ENCODE data around the gene SLC2A6. TPM values are rescaled to one million over a fixed set of nuclear protein-coding genes. Genes with fewer than 3 reads are reported as not detected.

Gene SLC2A6
- polyA plus RNA-seq, 6 donors from 2014 or later: 25.6 to 49.3 (median 31.0) TPM

GRCh38 chr9:133489253-133490190 lies 10.6 kb upstream of the SLC2A6 start:
- Mint-ChIP-seq H3K4me3 (no peak overlapping the region), H3K27ac (no peak overlapping the region), H3K27me3 (peaks cover 14 to 21% (median 16%) of the 10 kb centered on the region in 3 donors), H3K4me1 (peaks cover 0 to 8% (median 5%) of the 10 kb centered on the region in 3 donors), H3K36me3 (no peaks in the 10 kb centered on the region), H3K9me3 (no peaks in the 10 kb centered on the region)
- no peak for ATAC-seq (ENCODE audit: low read depth in 2 of 2)
- no peak for DNase-seq

DNA sequence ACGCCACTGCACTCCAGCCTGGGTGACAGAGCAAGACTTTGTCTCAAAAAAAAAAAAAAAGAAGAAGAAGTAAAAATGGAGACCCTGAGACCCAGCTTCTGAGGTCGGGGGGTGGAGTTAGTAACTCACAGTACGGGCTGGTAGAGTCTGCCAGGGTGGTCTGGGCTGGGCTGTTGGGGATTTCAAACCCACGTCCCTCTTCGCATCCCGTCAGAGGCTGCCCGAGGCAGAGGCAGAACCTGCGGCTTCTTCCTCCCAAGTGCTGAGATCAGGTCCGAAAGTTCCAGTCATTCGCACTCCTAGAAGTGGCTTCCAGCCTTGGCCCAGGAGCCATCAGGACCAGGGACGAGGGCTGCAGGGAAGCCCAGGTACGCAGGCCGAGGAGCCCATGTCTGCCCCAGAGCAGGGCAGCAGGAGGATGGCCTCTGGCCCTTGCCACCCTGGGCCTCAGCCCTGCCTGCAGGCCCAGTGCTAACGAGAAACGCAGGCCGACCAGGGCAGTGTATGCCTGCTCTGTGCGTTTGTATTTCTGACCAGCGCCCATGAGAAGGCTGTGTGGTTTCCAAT lies 9.9 kb upstream of the SLC2A6 start:
- H3K4me1 Mint-ChIP-seq: peaks cover 0 to 8% (median 5%) of the 10 kb centered on the region in 3 donors
- H3K9me3 Mint-ChIP-seq: no peaks in the 10 kb centered on the region
- no peak overlapping the region for H3K4me3 Mint-ChIP-seq
- peaks cover 14 to 21% (median 16%) of the 10 kb centered on the region in 3 donors for H3K27me3 Mint-ChIP-seq
- DNase-seq (no peak), ATAC-seq (ENCODE audit: low read depth in 2 of 2) (no peak)
- no peak overlapping the region for H3K27ac Mint-ChIP-seq
- H3K36me3 Mint-ChIP-seq: no peaks in the 10 kb centered on the region

DNA sequence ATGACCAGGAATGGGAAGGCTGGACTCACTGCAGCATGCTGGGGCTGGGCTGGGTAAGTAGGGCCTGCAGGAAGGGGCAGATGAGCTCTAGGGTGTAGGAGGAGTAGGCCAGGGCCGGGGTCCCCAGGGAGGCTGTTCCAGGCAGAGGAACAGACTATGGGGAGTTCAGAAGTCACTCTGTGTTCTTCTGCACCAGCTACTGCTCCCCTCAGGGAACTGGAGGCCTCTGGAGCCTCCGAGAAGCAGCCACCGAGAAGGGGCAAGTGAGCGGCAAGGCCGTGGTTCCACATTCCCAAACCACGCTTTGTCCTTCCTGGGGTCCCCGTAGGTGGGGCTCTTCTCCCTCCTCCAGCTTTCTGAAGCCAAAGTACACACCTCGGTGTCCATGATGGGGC lies 8.4 kb upstream of the SLC2A6 start:
- peaks cover 0 to 8% (median 5%) of the 10 kb centered on the region in 3 donors for H3K4me1 Mint-ChIP-seq
- H3K27ac Mint-ChIP-seq: no peak overlapping the region
- DNase-seq: no peak
- no peaks in the 10 kb centered on the region for H3K36me3 Mint-ChIP-seq
- H3K27me3 Mint-ChIP-seq: peaks cover 12 to 21% (median 14%) of the 10 kb centered on the region in 3 donors
- no peak overlapping the region for H3K4me3 Mint-ChIP-seq
- no peak for ATAC-seq (ENCODE audit: low read depth in 2 of 2)
- no peaks in the 10 kb centered on the region for H3K9me3 Mint-ChIP-seq

GRCh38 chr9:133485531-133486260 lies 6.8 kb upstream of the SLC2A6 start:
- Mint-ChIP-seq H3K4me1 (peaks cover 0 to 8% (median 5%) of the 10 kb centered on the region in 3 donors), H3K27ac (peak overlapping the region in 1 of 6 donors; percentile 37), H3K9me3 (no peaks in the 10 kb centered on the region), H3K36me3 (no peaks in the 10 kb centered on the region), H3K27me3 (peaks cover 7 to 21% (median 12%) of the 10 kb centered on the region in 3 donors), H3K4me3 (peak overlapping the region in 3 of 8 donors; percentile 39 to 48 (median 48))
- peak; percentile 49 to 50 for ATAC-seq (ENCODE audit: low read depth in 2 of 2)
- DNase-seq: no peak

GRCh38 chr9:133484671-133485437 lies 6.0 kb upstream of the SLC2A6 start:
- Mint-ChIP-seq H3K27me3 (peaks cover 0 to 14% (median 12%) of the 10 kb centered on the region in 3 donors), H3K9me3 (no peaks in the 10 kb centered on the region), H3K4me1 (peaks cover 0 to 8% (median 6%) of the 10 kb centered on the region in 3 donors), H3K4me3 (no peak overlapping the region), H3K27ac (no peak overlapping the region), H3K36me3 (no peaks in the 10 kb centered on the region)
- DNase-seq (no peak), ATAC-seq (ENCODE audit: low read depth in 2 of 2) (no peak)

- DNase-seq: no peak
- no peaks in the 10 kb centered on the region for H3K36me3 Mint-ChIP-seq
- H3K9me3 Mint-ChIP-seq: no peaks in the 10 kb centered on the region
- H3K4me1 Mint-ChIP-seq: peaks cover 0 to 10% (median 8%) of the 10 kb centered on the region in 3 donors
- H3K27me3 Mint-ChIP-seq: peaks cover 0 to 6% (median 5%) of the 10 kb centered on the region in 3 donors
- no peak for ATAC-seq (ENCODE audit: low read depth in 2 of 2)
- H3K4me3 Mint-ChIP-seq: no peak overlapping the region
- no peak overlapping the region for H3K27ac Mint-ChIP-seq
Observed at GRCh38 chr9:133483611-133484010, 4.7 kb upstream of the SLC2A6 start.

GRCh38 chr9:133477992-133478850 lies 678 bp downstream of the SLC2A6 start:
- ATAC-seq (ENCODE audit: low read depth in 2 of 2) (peak; percentile 57 to 58), DNase-seq (peak; percentile 63)
- Mint-ChIP-seq H3K27ac (peak overlapping the region; percentile 47 to 95 (median 88)), H3K27me3 (no peaks in the 10 kb centered on the region), H3K4me1 (peaks cover 14 to 30% (median 29%) of the 10 kb centered on the region in 3 donors), H3K9me3 (no peaks in the 10 kb centered on the region), H3K4me3 (peak overlapping the region; percentile 81 to 95 (median 88)), H3K36me3 (no peaks in the 10 kb centered on the region)

DNA sequence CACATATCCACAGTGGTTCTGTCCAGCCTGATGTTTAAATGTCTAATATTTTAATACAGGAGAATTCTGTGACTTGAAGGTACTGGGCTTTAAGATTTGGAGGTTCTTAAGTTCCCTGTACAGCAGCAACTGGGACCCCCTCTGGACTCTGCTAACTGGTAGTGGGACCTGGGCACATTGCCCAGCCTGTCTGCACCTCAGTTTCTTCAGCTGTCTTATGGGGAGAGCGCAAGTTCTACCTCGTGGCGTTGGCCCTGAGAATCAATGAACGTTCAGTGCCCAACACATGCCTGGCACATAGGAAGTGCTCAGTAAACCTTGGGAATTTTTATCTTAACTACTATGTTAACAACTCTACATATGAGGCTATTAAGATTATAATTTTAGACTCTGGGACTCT lies 1.4 kb downstream of the SLC2A6 start:
- peaks cover 14 to 30% (median 29%) of the 10 kb centered on the region in 3 donors for H3K4me1 Mint-ChIP-seq
- H3K9me3 Mint-ChIP-seq: no peaks in the 10 kb centered on the region
- no peak for ATAC-seq (ENCODE audit: low read depth in 2 of 2)
- no peaks in the 10 kb centered on the region for H3K36me3 Mint-ChIP-seq
- no peak for DNase-seq
- no peaks in the 10 kb centered on the region for H3K27me3 Mint-ChIP-seq
- peak overlapping the region; percentile 25 to 95 (median 84) for H3K27ac Mint-ChIP-seq
- peak overlapping the region; percentile 81 to 95 (median 88) for H3K4me3 Mint-ChIP-seq

GRCh38 chr9:133476941-133477340 lies 2.0 kb downstream of the SLC2A6 start:
- Mint-ChIP-seq H3K36me3 (no peaks in the 10 kb centered on the region), H3K4me3 (no peak overlapping the region), H3K9me3 (no peaks in the 10 kb centered on the region), H3K27me3 (no peaks in the 10 kb centered on the region), H3K27ac (peak overlapping the region in 1 of 6 donors; percentile 51), H3K4me1 (peaks cover 14 to 30% (median 29%) of the 10 kb centered on the region in 3 donors)
- no peak for ATAC-seq (ENCODE audit: low read depth in 2 of 2)
- no peak for DNase-seq

- no peak for ATAC-seq (ENCODE audit: low read depth in 2 of 2)
- no peaks in the 10 kb centered on the region for H3K9me3 Mint-ChIP-seq
- no peaks in the 10 kb centered on the region for H3K27me3 Mint-ChIP-seq
Observed at GRCh38 chr9:133476036-133476931, 2.6 kb downstream of the SLC2A6 start.

GRCh38 chr9:133475292-133476012 lies 3.4 kb downstream of the SLC2A6 start:
- H3K27ac Mint-ChIP-seq: peak overlapping the region in 2 of 6 donors; percentile 60
- no peaks in the 10 kb centered on the region for H3K27me3 Mint-ChIP-seq
- H3K9me3 Mint-ChIP-seq: no peaks in the 10 kb centered on the region
- H3K4me1 Mint-ChIP-seq: peaks cover 14 to 33% (median 32%) of the 10 kb centered on the region in 3 donors
- H3K36me3 Mint-ChIP-seq: no peaks in the 10 kb centered on the region
- peak overlapping the region in 1 of 8 donors; percentile 25 for H3K4me3 Mint-ChIP-seq
- DNase-seq (no peak), ATAC-seq (ENCODE audit: low read depth in 2 of 2) (no peak)

More at GRCh38 chr9:133476036-133476931, 2.6 kb downstream of the SLC2A6 start:
- peak overlapping the region in 1 of 8 donors; percentile 35 for H3K4me3 Mint-ChIP-seq
- peak overlapping the region in 3 of 6 donors; percentile 51 to 60 (median 59) for H3K27ac Mint-ChIP-seq
- no peaks in the 10 kb centered on the region for H3K36me3 Mint-ChIP-seq
- H3K4me1 Mint-ChIP-seq: peaks cover 14 to 30% (median 29%) of the 10 kb centered on the region in 3 donors
- no peak for DNase-seq

All from naive B cell (primary cell).